ENCODE measurements around the gene FAM3A. TPM values are rescaled to one million over a fixed set of nuclear protein-coding genes. Genes with fewer than 3 reads are reported as not detected.
"Not testable (repeated sequence)": the region's sequence is repeated elsewhere in the genome, so short reads cannot be mapped to it uniquely, and the experiment has no call there.

FAM3A gene
- total RNA-seq, 3 donors from 2014 or later: 38.8 to 42.6 (median 41.3) TPM

DNA sequence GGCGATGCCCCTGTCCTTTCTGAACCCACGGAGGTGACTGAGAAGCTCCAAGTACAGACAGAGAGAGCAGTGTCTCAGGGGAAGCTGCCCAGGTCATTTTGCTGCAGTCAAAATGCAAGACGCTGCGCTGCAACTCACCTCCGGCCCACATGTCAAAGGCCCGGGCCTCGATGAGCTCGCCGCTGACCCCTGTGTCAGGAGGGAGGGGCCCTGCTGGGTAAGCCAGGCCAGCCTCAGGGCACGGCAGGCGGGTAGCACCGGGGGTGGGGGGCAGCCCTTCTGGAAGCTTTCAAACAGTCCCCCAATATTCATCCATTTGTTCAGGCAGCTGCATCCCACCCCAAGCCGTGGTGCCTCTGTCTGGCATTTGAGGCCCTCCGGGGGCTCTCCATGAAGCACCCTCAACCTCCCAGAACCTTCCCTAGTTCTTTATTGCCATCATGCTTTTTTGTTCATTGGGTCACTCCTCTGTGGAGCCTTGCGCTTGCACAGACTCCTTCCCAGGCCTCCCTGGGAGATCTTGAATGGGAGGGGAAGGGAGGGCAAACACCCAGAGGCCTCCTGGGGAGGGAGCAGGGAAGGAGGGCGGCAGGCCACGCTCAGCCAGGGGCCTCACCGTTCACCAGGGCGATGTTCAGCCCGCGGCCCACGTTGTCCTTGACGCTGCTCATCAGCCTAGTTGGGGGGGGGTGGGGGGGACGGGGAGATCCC, 8.2 kb downstream of the FAM3A start:
- intact Hi-C loops (cut with DNase I; ENCODE audit: low total_unique reads): no loop called here

DNA sequence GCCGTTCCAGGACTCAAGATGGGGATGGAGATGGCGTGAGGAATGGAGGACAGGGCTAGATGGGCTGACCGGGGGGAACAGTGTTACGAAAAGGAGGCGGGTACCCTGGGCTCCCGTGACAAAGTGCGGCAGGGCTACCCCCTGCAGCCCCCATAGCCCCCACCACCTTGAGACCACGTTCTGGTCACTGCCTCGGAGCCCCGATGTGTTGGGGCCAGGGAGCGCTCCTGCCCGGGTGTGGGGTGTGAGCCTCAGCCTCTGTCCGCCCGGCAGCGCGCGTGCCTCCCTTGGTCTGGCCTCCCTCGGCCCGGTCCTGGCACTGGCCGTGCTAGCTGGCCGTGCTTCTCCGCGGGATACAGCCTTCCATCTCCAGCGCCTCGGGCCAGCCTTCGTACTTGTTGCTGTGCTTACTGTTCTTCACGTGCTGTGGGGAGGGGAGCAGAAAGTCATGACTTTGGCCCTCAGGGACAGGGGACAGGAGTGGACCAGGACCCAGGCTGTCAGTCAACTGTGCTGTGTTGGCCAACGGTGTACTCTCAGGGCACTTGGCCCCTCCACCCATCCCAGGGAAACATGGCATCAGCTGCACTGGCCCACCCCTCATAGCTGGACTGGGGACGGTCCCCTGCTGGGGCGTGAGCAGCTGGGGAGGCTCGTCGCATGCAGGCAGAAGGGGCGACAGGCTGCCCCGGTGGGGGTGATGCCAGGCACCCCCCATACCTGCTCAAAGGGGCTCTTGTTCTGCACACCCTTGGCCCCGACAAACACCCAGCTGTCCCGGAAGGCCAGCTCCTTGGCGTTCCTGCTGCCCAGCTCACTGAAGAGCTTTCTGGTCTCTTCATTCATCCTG, 9.3 kb downstream of the FAM3A start:
- Histone ChIP-seq H3K27me3 (peaks cover 0 to 41% of the 10 kb centered on the region in 2 donors), H3K4me1 (no peaks in the 10 kb centered on the region), H3K27ac (no peak overlapping the region), H3K4me3 (no peak overlapping the region), H3K9me3 (peaks cover 0 to 11% of the 10 kb centered on the region in 2 donors), H3K36me3 (no peaks in the 10 kb centered on the region)
- TF ChIP-seq POLR2AphosphoS5 (IDR thresholded peaks at IDR 0.05) (no peak), POLR2A (IDR thresholded peaks at IDR 0.05) (no peak)
- TF ChIP-seq, protein P1, sequence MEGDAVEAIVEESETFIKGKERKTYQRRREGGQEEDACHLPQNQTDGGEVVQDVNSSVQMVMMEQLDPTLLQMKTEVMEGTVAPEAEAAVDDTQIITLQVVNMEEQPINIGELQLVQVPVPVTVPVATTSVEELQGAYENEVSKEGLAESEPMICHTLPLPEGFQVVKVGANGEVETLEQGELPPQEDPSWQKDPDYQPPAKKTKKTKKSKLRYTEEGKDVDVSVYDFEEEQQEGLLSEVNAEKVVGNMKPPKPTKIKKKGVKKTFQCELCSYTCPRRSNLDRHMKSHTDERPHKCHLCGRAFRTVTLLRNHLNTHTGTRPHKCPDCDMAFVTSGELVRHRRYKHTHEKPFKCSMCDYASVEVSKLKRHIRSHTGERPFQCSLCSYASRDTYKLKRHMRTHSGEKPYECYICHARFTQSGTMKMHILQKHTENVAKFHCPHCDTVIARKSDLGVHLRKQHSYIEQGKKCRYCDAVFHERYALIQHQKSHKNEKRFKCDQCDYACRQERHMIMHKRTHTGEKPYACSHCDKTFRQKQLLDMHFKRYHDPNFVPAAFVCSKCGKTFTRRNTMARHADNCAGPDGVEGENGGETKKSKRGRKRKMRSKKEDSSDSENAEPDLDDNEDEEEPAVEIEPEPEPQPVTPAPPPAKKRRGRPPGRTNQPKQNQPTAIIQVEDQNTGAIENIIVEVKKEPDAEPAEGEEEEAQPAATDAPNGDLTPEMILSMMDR (IDR thresholded peaks at IDR 0.05): no peak
- intact Hi-C loops (cut with DNase I; ENCODE audit: low total_unique reads): no loop called here
- no peak for DNase-seq (ENCODE audit: low spot score in 2 of 2)

More for the DNA sequence above, 8.2 kb downstream of the FAM3A start:
- no peaks in the 10 kb centered on the region for H3K4me1 ChIP-seq
- TF ChIP-seq POLR2AphosphoS5 (IDR thresholded peaks at IDR 0.05) (no peak), POLR2A (IDR thresholded peaks at IDR 0.05) (no peak)
- TF ChIP-seq, protein P1 (IDR thresholded peaks at IDR 0.05): no peak
- no peak overlapping the region for H3K27ac ChIP-seq
- H3K27me3 ChIP-seq: peaks cover 0 to 38% of the 10 kb centered on the region in 2 donors
- DNase-seq (ENCODE audit: low spot score in 2 of 2): no peak
- no peaks in the 10 kb centered on the region for H3K36me3 ChIP-seq
- peaks cover 0 to 11% of the 10 kb centered on the region in 2 donors for H3K9me3 ChIP-seq
- no peak overlapping the region for H3K4me3 ChIP-seq

DNA sequence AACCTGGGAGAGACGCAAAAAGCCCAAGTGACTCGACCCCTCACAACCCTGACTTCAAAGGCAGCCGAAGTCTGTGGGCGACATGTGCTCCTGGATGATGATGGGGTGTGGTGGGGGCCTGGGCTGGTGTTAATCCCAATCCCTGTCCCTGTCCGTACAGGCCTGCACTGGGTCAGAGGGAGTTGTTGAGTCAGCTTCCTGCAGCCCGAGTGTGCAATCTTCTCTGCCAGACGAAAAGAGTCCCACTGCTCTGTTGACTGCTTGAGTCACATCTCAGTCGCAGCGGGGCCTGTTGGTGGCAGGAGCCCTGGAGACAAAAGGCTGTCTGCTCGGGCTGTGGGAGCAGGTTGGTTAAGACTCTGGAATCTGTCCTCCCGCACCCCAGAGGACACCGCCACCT, 10.3 kb downstream of the FAM3A start:
- Histone ChIP-seq H3K4me1 (no peaks in the 10 kb centered on the region), H3K36me3 (no peaks in the 10 kb centered on the region), H3K9me3 (peaks cover 0 to 11% of the 10 kb centered on the region in 2 donors), H3K27me3 (peaks cover 0 to 37% of the 10 kb centered on the region in 2 donors), H3K27ac (no peak overlapping the region), H3K4me3 (no peak overlapping the region)
- no peak for DNase-seq (ENCODE audit: low spot score in 2 of 2)
- TF ChIP-seq POLR2A (IDR thresholded peaks at IDR 0.05): no peak
- TF ChIP-seq, protein P1 (IDR thresholded peaks at IDR 0.05): no peak
- no peak for TF ChIP-seq POLR2AphosphoS5 (IDR thresholded peaks at IDR 0.05)
- intact Hi-C loops (cut with DNase I; ENCODE audit: low total_unique reads): no loop called here

- Histone ChIP-seq H3K36me3 (no peaks in the 10 kb centered on the region), H3K27ac (no peak overlapping the region), H3K9me3 (no peaks in the 10 kb centered on the region), H3K4me3 (no peak overlapping the region), H3K27me3 (peaks cover 0 to 32% of the 10 kb centered on the region in 2 donors), H3K4me1 (no peaks in the 10 kb centered on the region)
- TF ChIP-seq POLR2A (IDR thresholded peaks at IDR 0.05): no peak
- no peak for TF ChIP-seq POLR2AphosphoS5 (IDR thresholded peaks at IDR 0.05)
- DNase-seq (ENCODE audit: low spot score in 2 of 2): no peak
- intact Hi-C loops (cut with DNase I; ENCODE audit: low total_unique reads): no loop called here
Observed at GRCh38 chrX:154502989-154503388, 13.0 kb downstream of the FAM3A start.

DNA sequence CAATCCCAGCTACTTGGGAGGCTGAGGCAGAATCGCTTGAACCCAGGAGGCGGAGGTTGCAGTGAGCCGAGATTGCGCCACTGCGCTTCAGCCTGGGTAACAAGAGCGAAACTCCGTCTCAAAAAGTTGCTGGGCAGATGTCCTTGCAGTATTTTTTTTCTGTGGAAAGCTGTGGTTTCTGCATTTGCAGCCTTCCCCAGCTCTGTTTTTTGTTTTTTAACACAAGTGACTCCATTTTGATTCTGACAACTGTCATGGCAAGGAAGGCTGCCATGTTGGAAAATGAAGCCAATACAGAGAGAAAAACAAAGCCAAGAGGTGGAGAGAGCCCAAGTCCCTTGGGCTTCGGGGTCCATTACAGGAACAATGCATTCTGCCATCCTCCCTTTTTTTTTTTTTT, 13.9 kb downstream of the FAM3A start:
- intact Hi-C loops (cut with DNase I; ENCODE audit: low total_unique reads): no loop called here
- no peaks in the 10 kb centered on the region for H3K4me1 ChIP-seq

GRCh38 chrX:154501423-154501822, 14.6 kb downstream of the FAM3A start:
- DNase-seq (ENCODE audit: low spot score in 2 of 2); H3K36me3 ChIP-seq; intact Hi-C loops (cut with DNase I; ENCODE audit: low total_unique reads); H3K27ac ChIP-seq; H3K4me1 ChIP-seq; H3K9me3 ChIP-seq; H3K4me3 ChIP-seq: not testable (repeated sequence)
- peaks cover 0 to 17% of the 10 kb centered on the region in 2 donors for H3K27me3 ChIP-seq

More for the DNA sequence above, 13.9 kb downstream of the FAM3A start:
- DNase-seq (ENCODE audit: low spot score in 2 of 2): no peak
- Histone ChIP-seq H3K27me3 (peaks cover 0 to 24% of the 10 kb centered on the region in 2 donors), H3K27ac (no peak overlapping the region), H3K4me3 (no peak overlapping the region), H3K9me3 (no peaks in the 10 kb centered on the region), H3K36me3 (no peaks in the 10 kb centered on the region)
- TF ChIP-seq POLR2A (IDR thresholded peaks at IDR 0.05): no peak
- TF ChIP-seq, protein P1 (IDR thresholded peaks at IDR 0.05): no peak
- no peak for TF ChIP-seq POLR2AphosphoS5 (IDR thresholded peaks at IDR 0.05)

DNA sequence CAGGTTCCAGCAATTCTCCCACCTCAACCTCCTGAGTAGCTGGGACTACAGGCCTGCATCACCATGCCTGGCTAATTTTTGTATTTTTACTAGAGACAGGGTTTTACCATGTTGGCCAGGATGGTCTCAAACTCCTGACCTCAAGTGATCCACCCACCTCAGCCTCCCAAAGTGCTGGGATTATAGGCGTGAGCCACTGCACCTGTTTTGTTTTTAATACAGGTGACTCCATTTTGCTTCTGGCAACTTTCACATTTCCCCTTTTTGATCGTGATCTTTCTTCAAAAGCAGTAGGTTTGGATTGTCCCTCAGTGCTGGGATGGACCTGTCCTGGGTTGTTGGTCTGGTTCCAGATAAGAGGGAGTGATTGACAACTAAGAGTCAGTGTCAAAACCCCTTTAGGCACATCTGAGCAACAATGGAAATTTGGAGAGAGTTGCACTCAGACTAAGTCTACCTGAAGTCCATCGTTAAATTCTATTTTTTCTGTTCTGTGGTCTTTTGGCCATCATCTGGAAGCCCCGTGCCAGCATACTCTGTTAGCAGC, 19.4 kb downstream of the FAM3A start:
- intact Hi-C loops (cut with DNase I; ENCODE audit: low total_unique reads); H3K4me3 ChIP-seq; H3K4me1 ChIP-seq; H3K27me3 ChIP-seq; H3K36me3 ChIP-seq; H3K9me3 ChIP-seq; H3K27ac ChIP-seq; DNase-seq (ENCODE audit: low spot score in 2 of 2): not testable (repeated sequence)
